SH-SY5Y (cell line): ENCODE results near the gene BST1.

Experiments
- GATA2 ChIP-seq: IDR thresholded peaks from 2 replicates; pipeline ENCODE4 v1.6.1; 2011; ENCODE audit warnings: mild to moderate bottlenecking, low read depth, low read length
- GATA3 ChIP-seq: IDR thresholded peaks from 2 replicates; pipeline ENCODE4 v1.6.1; 2011; ENCODE audit warnings: low read depth, mild to moderate bottlenecking, low read length, moderate library complexity

DNA sequence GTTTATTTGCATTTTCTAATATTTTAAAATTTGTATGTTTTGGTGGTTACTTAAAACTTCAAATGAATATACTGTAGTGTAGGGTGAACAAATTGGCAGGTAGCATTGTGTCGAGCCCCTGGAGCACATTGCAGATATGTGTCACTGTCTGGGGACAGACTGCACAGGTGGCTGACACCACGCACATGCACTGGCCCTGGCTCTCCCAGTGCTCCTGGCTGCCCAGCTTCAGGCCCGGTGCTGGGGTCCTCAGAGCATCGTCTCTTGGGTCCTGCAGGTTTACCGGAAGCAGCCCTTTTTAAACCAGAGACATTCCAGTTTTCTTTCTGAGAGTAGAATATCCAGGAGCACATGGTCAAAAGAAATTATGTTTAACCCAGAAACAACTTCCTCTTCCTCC is 15.6 kb downstream of the BST1 start:
- TF ChIP-seq GATA2 (no peak), GATA3 (no peak)
